ENCODE results near the gene GCC2.

GCC2 gene

DNA sequence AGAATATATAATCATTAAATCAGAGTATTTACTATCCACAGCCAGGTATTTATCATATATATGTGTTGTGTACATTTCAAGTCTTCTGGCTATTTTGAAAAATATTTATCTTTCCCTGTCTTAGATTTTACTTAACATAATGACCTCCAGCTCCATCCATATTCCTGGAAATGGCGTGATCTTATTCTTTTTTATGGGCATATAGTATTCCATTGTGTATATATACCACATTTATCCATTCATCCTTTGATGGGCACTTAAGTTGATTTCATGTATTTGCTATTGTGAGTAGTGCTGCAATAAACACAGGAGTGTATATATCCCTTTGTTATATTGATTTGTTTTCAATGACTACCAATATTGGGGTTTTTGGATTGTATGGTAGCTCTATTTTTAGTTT, 6.6 kb downstream of the GCC2 start:
- H3K4me3 ChIP-seq (ENCODE audit: low read depth, low read length) = no peak overlapping the region
- TF ChIP-seq CTCF (IDR thresholded peaks at IDR 0.05; ENCODE audit: low read depth, low read length) (no peak), MYC (IDR thresholded peaks at IDR 0.05; ENCODE audit: low read depth, low read length) (no peak), POLR2A (IDR thresholded peaks at IDR 0.05; ENCODE audit: extremely low read depth, insufficient read length) (no peak), MAX (IDR thresholded peaks at IDR 0.05; ENCODE audit: low read depth, low read length) (no peak)

GRCh38 chr2:108458082-108458481, 9.1 kb downstream of the GCC2 start:
- TF ChIP-seq CTCF (IDR thresholded peaks at IDR 0.05; ENCODE audit: low read depth, low read length) (no peak), MAX (IDR thresholded peaks at IDR 0.05; ENCODE audit: low read depth, low read length) (no peak), MYC (IDR thresholded peaks at IDR 0.05; ENCODE audit: low read depth, low read length) (no peak), POLR2A (IDR thresholded peaks at IDR 0.05; ENCODE audit: extremely low read depth, insufficient read length) (no peak)
- no peak overlapping the region for H3K4me3 ChIP-seq (ENCODE audit: low read depth, low read length)
- DNase-seq (ENCODE audit: low read depth) = no peak

More for the DNA sequence above, 6.6 kb downstream of the GCC2 start:
- no peak for DNase-seq (ENCODE audit: low read depth)

- TF ChIP-seq MAX (IDR thresholded peaks at IDR 0.05; ENCODE audit: low read depth, low read length) (no peak), CTCF (IDR thresholded peaks at IDR 0.05; ENCODE audit: low read depth, low read length) (no peak), POLR2A (IDR thresholded peaks at IDR 0.05; ENCODE audit: extremely low read depth, insufficient read length) (no peak), MYC (IDR thresholded peaks at IDR 0.05; ENCODE audit: low read depth, low read length) (no peak)
- H3K4me3 ChIP-seq (ENCODE audit: low read depth, low read length) = no peak overlapping the region
- no peak for DNase-seq (ENCODE audit: low read depth)
Observed at GRCh38 chr2:108459441-108459840, 10.4 kb downstream of the GCC2 start.

DNA sequence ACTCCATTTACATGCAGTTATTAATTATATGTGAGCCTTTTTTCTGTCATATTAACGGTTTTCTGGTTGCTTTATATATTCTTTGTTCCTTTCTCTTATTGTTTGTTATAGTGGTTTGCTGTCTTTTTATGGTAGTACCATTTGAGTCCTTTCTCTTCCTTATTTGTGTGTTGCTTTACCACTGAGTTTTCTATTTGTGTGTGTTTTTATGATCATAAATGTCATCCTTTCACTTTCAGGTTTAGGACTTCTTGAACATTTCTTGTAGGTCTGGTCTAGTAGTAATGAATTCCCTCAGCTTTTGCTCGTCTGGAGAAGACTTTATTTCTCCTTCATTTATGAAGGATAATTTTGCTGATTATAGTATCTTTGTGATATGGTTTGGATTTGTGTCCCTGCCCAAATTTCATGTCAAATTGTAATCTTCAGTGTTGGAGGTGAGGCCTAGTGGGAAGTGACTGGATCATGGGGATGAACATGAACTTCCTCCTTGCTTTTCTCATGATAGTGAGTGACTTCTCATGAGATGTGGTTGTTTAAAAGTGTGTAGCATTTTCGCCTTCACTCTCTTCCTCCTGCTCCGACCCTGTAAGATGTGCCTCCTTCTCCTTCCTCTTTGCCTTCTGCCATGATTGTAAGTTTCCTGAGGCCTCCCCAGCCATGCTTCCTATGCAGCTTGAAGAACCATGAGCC, 11.5 kb downstream of the GCC2 start:
- no peak for DNase-seq (ENCODE audit: low read depth)
- no peak for TF ChIP-seq POLR2A (IDR thresholded peaks at IDR 0.05; ENCODE audit: extremely low read depth, insufficient read length)
- no peak for TF ChIP-seq MYC (IDR thresholded peaks at IDR 0.05; ENCODE audit: low read depth, low read length)
- TF ChIP-seq CTCF (IDR thresholded peaks at IDR 0.05; ENCODE audit: low read depth, low read length) = no peak
- H3K4me3 ChIP-seq (ENCODE audit: low read depth, low read length) = no peak overlapping the region

DNA sequence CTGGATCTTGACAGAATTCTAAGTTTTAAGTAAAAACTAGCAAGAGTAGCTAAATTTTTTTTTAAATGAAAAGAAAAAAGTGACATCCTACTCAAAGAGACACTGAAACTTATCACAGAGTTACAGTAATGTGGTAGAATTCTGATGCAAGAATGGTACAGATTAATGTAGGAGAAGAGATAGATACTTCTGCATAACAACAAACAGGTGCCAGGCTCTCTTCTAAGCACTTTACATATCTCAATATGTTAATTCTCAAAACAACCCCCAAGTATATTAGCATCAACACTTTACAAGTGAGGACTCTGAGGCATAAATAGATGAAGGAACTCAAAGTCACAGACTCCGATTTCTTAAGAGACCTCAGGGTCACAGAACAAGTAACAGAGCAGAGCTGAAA, 28.1 kb downstream of the GCC2 start:
- DNase-seq (ENCODE audit: low read depth) = no peak
- TF ChIP-seq CTCF (IDR thresholded peaks at IDR 0.05; ENCODE audit: low read depth, low read length) = no peak
- no peak for TF ChIP-seq MYC (IDR thresholded peaks at IDR 0.05; ENCODE audit: low read depth, low read length)
- no peak for TF ChIP-seq MAX (IDR thresholded peaks at IDR 0.05; ENCODE audit: low read depth, low read length)
- no peak for TF ChIP-seq POLR2A (IDR thresholded peaks at IDR 0.05; ENCODE audit: extremely low read depth, insufficient read length)
- H3K4me3 ChIP-seq (ENCODE audit: low read depth, low read length) = no peak overlapping the region

DNA sequence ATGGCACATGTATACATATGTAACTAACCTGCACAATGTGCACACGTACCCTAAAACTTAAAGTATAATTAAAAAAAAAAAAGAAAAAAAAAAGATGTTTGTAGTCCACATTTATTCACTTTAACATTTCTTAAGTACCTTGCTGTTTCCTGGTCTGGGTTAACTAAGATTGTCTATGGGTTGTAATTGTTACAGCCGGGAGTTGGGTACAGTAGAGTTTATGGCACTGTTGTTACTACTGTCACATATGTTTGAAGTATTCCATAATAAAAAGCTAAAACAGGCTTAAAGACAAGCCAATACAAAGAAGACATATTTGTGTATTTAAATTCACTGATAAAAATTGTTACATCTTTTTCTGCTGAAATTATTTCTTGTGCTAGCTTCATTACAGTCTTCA, 36.2 kb downstream of the GCC2 start:
- no peak for DNase-seq (ENCODE audit: low read depth)
- H3K4me3 ChIP-seq (ENCODE audit: low read depth, low read length) = no peak overlapping the region
- TF ChIP-seq MYC (IDR thresholded peaks at IDR 0.05; ENCODE audit: low read depth, low read length) (no peak), POLR2A (IDR thresholded peaks at IDR 0.05; ENCODE audit: extremely low read depth, insufficient read length) (no peak), CTCF (IDR thresholded peaks at IDR 0.05; ENCODE audit: low read depth, low read length) (no peak), MAX (IDR thresholded peaks at IDR 0.05; ENCODE audit: low read depth, low read length) (no peak)
